Neural progenitor cell (in vitro differentiated cells): ENCODE results near the gene NOSTRIN.
"Not testable (repeated sequence)": the region's sequence is repeated elsewhere in the genome, so short reads cannot be mapped to it uniquely, and the experiment has no call there.

Experiments
- EZH2 ChIP-seq: fragments of 200-600 bp; sonication (generic); IDR thresholded peaks from 2 replicates; pipeline ENCODE4 v1.6.1; 2017; ENCODE audit warnings: antibody characterized with exemption, mild to moderate bottlenecking, moderate library complexity
- EZH2phosphoT487 ChIP-seq: fragments of 200-600 bp; sonication (generic); IDR thresholded peaks from 2 replicates; pipeline ENCODE4 v1.6.1; 2017; ENCODE audit warnings: antibody characterized with exemption
- TF ChIP-seq, protein P1 (sequence below): fragments of 200-600 bp; sonication (generic); IDR thresholded peaks from 2 replicates; pipeline ENCODE4 v1.5.1; 2017; ENCODE audit warnings: antibody characterized with exemption, mild to moderate bottlenecking

DNA sequence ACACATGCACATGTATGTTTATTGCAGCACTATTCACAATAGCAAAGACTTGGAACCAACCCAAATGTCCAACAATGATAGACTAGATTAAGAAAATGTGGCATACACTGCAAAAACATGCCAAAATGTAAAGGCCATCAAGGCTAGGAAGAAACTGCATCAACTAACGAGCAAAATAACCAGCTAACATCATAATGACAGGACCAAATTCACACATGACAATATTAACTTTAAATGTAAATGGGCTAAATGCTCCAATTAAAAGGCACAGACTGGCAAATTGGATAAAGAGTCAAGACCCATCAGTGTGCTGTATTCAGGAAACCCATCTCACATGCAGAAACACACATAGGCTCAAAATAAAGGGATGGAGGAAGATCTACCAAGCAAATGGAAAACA is 64.7 kb downstream of the NOSTRIN start:
- TF ChIP-seq, protein P1, sequence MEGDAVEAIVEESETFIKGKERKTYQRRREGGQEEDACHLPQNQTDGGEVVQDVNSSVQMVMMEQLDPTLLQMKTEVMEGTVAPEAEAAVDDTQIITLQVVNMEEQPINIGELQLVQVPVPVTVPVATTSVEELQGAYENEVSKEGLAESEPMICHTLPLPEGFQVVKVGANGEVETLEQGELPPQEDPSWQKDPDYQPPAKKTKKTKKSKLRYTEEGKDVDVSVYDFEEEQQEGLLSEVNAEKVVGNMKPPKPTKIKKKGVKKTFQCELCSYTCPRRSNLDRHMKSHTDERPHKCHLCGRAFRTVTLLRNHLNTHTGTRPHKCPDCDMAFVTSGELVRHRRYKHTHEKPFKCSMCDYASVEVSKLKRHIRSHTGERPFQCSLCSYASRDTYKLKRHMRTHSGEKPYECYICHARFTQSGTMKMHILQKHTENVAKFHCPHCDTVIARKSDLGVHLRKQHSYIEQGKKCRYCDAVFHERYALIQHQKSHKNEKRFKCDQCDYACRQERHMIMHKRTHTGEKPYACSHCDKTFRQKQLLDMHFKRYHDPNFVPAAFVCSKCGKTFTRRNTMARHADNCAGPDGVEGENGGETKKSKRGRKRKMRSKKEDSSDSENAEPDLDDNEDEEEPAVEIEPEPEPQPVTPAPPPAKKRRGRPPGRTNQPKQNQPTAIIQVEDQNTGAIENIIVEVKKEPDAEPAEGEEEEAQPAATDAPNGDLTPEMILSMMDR: not testable (repeated sequence)
- not testable (repeated sequence) for TF ChIP-seq EZH2, EZH2phosphoT487
